Gastroesophageal sphincter (tissue), 2 donors: Measurements from ENCODE around the gene PPP2R1A.

ENCODE experiments used
- POLR2A ChIP-seq, 2 donors: fragments of 450-650 bp; IDR thresholded peaks; one replicate each; pipeline ENCODE4 v1.6.1; 2017; ENCODE audit warnings: antibody characterized with exemption in 2 of 2, mild to moderate bottlenecking in 2 of 2, moderate library complexity in 1 of 2
- POLR2AphosphoS5 ChIP-seq: sonication (generic); formaldehyde crosslinking; IDR thresholded peaks from one replicate; pipeline ENCODE4 v1.6.1; 2017; ENCODE audit warnings: antibody characterized with exemption

GRCh38 chr19:52197964-52198363, 8.1 kb downstream of the PPP2R1A start:
- TF ChIP-seq POLR2A (IDR thresholded peaks at IDR 0.05) (no peak), POLR2AphosphoS5 (no peak)
